NCI-H2196 treated with DMSO at 0.1 percent for 48 hours (cell line): ENCODE measurements around the gene PITPNC1.
"Not testable (repeated sequence)": the region's sequence is repeated elsewhere in the genome, so short reads cannot be mapped to it uniquely, and the experiment has no call there.

Experiments used
- DNase-seq: peaks from one replicate; lab custom pipeline; 2025; ENCODE audit not compliant: unreplicated experiment; lab: John Stamatoyannopoulos, UW

Gene PITPNC1

GRCh38 chr17:67393809-67394397, 16.8 kb downstream of the PITPNC1 start:
- no peak for DNase-seq

DNA sequence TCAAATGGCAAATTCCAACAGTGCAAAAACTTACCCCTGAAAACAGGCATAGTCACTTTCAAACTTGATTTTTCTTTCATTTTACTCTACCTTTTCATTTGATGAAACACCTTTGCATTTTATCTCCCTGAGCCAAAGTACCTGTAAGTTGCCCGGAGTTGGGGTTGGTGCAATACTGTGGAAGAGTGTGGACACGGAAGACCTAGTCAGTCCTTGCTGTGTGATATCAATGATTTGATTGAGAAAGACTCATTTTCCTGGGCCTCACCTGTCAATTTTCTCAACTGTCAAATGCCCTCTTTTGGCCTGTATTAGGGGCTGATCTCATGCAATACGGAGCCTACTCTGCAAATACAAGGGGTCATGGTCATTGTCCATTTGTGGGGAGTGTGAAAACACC, 22.6 kb downstream of the PITPNC1 start:
- no peak for DNase-seq

GRCh38 chr17:67400193-67400592, 23.1 kb downstream of the PITPNC1 start:
- no peak for DNase-seq

DNA sequence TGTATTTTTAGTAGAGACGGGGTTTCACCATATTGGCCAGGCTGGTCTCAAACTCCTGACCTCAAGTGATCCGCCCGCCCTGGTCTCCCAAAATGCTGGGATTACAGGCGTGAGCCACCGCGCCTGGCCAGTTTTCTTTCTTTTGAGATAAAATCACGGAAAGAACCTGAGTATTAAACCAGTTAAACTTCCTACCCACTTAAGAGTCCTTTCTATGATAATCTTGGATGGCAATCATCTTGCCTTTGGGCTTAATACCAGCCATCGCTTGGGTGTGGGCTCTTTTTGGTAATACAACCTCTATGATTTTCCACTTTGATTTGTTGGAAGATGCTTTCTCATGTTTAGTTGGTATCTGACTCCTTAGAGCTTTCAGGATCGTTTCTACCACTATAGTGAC, 24.0 kb downstream of the PITPNC1 start:
- no peak for DNase-seq

- no peak for DNase-seq
These were observed 24.8 kb downstream of the PITPNC1 start for GRCh38 chr17:67401598-67402504.

DNA sequence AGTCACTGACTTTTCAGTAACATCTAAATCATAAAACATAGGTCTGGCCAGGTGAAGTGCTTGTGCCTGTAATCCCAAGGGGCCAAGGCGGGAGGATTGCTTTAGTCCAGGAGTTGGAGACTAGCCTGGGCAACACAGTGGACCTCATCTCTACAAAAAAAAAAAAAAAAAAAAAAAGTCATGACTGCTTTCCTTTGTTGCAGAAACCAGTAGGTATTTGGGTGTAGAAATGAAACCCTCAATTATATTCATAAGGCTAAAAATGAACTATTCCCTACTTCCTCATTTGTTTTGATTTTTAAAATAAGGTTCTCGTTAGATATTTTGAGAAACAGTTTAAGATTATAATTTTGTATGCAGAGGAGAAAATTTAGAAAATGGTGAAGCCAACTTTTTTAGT, 26.0 kb downstream of the PITPNC1 start:
- no peak for DNase-seq

DNA sequence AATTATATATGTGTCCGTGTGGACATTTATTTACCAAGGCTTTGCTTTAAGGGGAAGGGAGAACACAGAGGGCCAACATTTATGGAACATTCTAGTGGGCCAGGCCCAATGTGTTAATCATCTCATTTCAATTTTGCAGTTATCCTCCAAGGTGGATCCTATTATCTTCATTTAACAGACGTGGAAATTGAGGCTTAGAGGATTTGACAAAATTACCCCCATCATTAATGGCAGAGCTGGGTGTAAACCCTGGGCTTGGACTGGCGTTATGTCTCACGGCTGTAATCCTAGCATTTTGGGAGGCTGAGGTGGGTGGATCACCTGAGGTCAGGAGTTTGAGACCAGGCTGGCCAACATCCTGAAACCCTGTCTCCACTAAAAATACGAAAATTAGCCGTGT, 26.4 kb downstream of the PITPNC1 start:
- no peak for DNase-seq

GRCh38 chr17:67408455-67408830, 31.4 kb downstream of the PITPNC1 start:
- DNase-seq: not testable (repeated sequence)

GRCh38 chr17:67411397-67411796, 34.3 kb downstream of the PITPNC1 start:
- DNase-seq: no peak

DNA sequence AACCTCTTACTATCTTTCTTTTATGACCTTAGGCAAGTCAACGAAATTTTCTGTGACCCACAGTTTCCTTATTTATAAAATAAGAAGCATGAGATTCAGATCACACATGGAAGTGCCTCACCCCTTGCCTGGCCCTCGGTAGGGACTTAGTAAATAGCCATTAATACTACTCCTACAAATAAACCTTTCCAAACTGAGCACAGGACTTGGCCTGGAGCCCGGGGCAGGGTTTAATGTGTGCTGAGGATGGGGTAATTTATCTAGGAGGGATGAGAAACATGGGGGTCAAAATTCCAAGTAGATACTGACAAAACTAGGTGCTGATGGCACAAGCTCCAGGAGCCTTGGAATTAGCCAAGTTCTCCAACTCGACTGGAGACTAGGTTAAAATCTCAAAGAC, 35.0 kb downstream of the PITPNC1 start:
- DNase-seq: no peak

- DNase-seq: no peak
These were observed 35.9 kb downstream of the PITPNC1 start for GRCh38 chr17:67412941-67413340.

- no peak for DNase-seq
These were observed 36.3 kb downstream of the PITPNC1 start for GRCh38 chr17:67413388-67413787.

DNA sequence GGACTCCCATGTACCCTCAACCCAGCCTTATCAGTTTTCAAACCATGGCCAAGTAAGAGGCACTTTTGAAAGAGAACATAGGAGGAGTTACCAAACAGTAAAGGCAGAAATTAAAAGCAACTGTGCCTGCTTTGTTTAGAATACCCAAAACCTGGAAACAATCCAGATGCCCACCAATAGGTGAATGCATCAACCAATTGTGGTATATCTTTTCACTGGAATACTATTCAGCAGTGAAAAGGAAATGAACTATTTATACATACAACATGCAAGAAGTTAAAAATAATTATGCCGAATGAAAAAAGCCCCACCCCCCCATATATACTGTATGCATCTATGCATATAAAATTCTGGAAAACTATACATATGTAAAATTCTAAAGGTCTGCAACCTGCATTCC, 37.0 kb downstream of the PITPNC1 start:
- DNase-seq: no peak

DNA sequence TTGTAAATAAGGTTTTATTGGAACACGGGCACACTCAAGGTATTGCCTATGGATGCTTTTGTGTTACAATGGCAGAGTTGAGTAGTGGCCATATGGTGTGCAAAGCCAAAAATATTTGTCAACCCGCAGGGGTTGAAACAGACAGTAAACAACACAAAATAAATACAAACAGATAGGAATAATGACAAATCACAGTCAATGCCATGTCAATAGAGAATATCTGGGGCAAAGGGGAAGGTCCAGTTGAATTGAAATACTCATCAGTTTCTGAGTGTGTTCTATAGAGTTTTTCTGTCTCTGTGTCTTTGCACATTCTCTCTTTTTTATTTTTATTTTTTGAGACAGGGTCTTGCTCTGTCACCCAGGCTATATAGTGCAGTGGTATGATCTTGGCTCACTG, 37.5 kb downstream of the PITPNC1 start:
- no peak for DNase-seq

- DNase-seq: no peak
These were observed 38.2 kb downstream of the PITPNC1 start for GRCh38 chr17:67415291-67415690.

GRCh38 chr17:67417507-67417906, 40.4 kb downstream of the PITPNC1 start:
- DNase-seq: no peak

- DNase-seq: no peak
These were observed 43.9 kb downstream of the PITPNC1 start for GRCh38 chr17:67420994-67421393.

DNA sequence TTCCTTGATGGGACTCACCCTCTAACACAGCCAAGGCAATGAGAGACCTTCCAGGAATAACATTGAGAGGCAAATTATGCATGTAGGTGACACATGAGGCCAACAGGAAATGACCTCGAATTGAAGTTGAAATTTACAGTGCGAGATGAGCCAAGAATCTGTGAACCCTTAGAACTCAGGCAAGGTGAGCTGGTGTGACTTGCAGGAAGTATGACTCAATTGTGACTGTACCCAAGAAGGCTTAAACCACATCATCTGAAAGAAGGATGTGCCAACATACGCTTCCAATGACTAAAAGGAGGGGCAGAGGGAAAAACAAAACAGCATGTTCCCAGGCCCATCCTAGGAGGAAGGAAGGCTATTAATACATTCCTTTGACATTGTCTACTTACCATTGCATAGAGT, 44.8 kb downstream of the PITPNC1 start:
- DNase-seq: peak; percentile 45

DNA sequence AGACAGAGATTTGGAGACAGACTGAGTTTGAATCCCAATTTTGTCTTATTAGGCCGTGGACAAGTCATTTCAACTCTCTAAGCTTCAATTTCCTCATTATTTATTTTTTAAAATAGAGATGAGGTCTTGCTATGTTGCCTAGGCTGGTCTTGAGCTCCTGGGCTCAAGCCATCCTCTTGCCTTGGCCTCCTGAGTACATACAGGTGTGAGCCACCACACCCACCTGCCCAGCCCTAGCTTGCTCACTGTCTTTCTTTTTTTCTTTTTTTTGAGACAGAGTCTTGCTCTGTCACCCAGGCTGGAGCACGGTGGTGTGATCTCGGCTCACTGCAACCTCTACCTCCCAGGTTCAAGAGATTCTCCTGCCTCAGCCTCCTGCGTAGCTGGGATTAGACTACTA, 45.2 kb downstream of the PITPNC1 start:
- not testable (repeated sequence) for DNase-seq

DNA sequence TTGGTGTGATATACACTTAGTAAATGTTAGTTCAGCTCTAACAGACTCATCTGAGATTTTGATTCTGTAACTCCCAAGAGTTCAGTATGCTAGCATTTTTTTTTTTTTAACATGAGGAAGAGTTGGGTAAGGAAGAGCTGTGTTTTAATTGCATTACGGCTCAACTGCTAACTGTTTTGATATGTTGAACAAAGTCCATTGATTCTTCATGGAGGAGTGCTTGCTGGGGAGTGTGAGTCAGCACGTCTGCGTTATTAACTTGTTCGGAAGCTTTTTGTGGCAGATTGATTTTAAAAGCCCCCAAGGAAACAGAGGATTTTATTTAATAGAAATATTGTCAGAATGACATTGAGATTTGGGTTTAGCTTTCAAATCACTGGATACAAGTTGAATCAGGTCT, 45.8 kb downstream of the PITPNC1 start:
- no peak for DNase-seq

DNA sequence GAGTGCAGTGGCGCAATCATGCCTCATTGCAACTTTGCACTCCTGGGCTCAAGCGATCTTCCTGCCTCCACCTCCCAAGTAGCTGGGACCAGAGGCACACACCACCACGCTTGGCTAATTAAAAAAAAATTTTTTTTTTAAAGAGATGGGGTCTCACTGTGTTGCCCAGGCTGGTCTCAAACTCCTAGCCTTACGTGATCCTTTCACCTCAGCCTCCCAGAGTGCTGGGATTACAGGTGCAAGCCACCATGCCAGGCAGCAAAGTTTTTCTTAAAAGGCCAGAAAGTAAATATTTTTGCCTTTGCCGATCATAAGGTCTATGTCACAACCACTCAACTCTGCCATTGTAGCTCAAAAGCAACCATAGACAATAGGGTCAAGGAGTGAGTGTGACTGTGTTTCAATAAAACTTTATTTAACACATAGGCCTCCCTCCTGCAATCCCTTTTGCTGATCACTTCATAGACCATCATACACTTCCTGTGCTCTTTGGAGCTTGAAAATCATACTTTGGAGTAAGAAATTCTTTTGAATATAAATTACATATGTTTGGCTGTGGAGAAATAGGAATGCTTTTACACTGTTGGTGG, 48.6 kb downstream of the PITPNC1 start:
- no peak for DNase-seq

- DNase-seq: no peak
These were observed 50.3 kb downstream of the PITPNC1 start for GRCh38 chr17:67427424-67427823.
